HG03354 (cell line): ENCODE data around the gene SCMH1.

ENCODE experiments used
- ATAC-seq: cut with Tn5 transposase; IDR thresholded peaks from one replicate; pipeline ENCODE4 v1.9.1; 2021; ENCODE audit warnings: mild to moderate bottlenecking; ENCODE audit not compliant: unreplicated experiment, poor library complexity, severe bottlenecking

The SCMH1 gene

GRCh38 chr1:41015897-41016470 lies 226.1 kb downstream of the SCMH1 start:
- ATAC-seq = no peak

GRCh38 chr1:41015281-41015896 lies 226.7 kb downstream of the SCMH1 start:
- no peak for ATAC-seq

GRCh38 chr1:41014871-41015270 lies 227.2 kb downstream of the SCMH1 start:
- ATAC-seq = no peak

- no peak for ATAC-seq
Measured at GRCh38 chr1:41013796-41014195, 228.3 kb downstream of the SCMH1 start.

- ATAC-seq = no peak
Measured at GRCh38 chr1:41013024-41013423, 229.1 kb downstream of the SCMH1 start.

- ATAC-seq = no peak
Measured at GRCh38 chr1:41010345-41010744, 231.8 kb downstream of the SCMH1 start.

GRCh38 chr1:41009466-41009865 lies 232.6 kb downstream of the SCMH1 start:
- ATAC-seq = no peak

GRCh38 chr1:41006942-41007865 lies 234.9 kb downstream of the SCMH1 start:
- no peak for ATAC-seq

GRCh38 chr1:41005876-41006275 lies 236.2 kb downstream of the SCMH1 start:
- no peak for ATAC-seq

GRCh38 chr1:41003640-41004220 lies 238.4 kb downstream of the SCMH1 start:
- peak; percentile 98 for ATAC-seq

GRCh38 chr1:41003127-41003639 lies 238.9 kb downstream of the SCMH1 start:
- no peak for ATAC-seq

GRCh38 chr1:40998668-40999067 lies 243.4 kb downstream of the SCMH1 start:
- no peak for ATAC-seq

GRCh38 chr1:40997096-40997495 lies 245.0 kb downstream of the SCMH1 start:
- no peak for ATAC-seq

- no peak for ATAC-seq
Measured at GRCh38 chr1:40989066-40989465, 253.0 kb downstream of the SCMH1 start.

- no peak for ATAC-seq
Measured at GRCh38 chr1:40988280-40988679, 253.8 kb downstream of the SCMH1 start.

GRCh38 chr1:40987439-40988276 lies 254.4 kb downstream of the SCMH1 start:
- ATAC-seq = no peak

GRCh38 chr1:40986956-40987355 lies 255.2 kb downstream of the SCMH1 start:
- ATAC-seq = no peak

GRCh38 chr1:40986328-40986783 lies 255.8 kb downstream of the SCMH1 start:
- ATAC-seq = no peak

- ATAC-seq = no peak
Measured at GRCh38 chr1:40985875-40986274, 256.2 kb downstream of the SCMH1 start.
